ENCODE measurements around the gene AARS2.
A peak's percentile ranks its signal among the peaks of the same experiment; 100 is the strongest.

Gene AARS2

DNA sequence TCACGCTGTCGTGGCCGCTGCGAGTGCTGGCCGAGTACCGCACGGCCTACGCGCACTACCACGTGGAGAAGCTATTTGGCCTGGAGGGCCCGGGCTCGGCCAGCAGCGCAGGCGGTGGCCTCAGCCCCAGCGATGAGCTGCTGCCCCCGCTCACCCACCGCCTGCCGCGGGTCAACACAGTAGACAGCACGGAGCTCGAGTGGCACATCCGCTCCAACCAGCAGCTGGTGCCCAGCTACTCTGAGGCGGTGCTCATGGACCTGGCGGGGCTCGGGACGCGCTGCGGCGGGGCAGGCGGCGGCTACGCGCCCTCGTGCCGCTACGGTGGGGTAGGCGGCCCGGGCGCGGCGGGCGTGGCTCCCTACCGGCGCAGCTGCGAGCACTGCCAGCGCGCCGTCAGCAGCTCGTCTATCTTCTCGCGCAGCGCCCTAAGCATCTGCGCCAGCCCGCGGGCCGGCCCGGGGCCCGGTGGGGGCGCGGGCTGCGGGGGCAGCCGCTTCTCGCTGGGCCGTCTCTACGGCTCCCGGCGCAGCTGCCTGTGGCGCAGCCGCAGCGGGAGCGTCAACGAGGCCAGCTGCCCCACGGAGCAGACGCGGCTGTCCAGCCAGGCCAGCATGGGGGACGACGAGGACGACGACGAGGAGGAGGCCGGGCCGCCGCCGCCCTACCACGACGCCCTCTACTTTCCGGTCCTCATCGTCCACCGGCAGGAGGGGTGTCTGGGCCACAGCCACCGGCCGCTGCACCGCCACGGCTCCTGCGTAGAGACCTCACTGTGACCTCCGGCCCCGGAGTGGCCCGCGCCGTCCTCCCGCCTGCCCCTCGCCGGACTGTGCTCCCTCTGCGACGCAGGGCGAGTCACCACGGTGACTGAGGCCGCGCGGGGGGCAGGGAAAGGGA is 37.1 kb downstream of the AARS2 start:
- DNase-seq (ENCODE audit: low spot score): no peak

DNA sequence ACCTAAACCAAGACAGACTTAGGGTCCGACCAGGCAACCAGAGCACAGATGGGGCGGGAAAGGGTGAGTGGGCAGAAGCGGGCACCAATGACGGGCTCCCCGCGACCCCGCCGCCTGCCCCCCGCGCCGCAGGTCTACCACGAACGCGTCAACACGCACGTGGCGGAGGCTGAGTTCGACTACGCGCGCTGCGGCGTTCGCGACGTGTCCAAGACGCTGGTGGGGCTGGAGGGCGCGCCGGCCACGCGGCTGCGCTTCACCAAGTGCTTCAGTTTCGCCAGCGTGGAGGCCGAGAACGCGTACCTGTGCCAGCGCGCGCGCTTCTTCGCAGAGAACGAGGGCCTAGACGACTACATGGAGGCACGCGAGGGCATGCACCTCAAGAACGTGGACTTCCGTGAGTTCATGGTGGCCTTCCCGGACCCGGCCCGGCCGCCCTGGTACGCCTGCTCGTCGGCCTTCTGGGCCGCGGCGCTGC is 37.8 kb downstream of the AARS2 start:
- DNase-seq (ENCODE audit: low spot score): no peak

DNA sequence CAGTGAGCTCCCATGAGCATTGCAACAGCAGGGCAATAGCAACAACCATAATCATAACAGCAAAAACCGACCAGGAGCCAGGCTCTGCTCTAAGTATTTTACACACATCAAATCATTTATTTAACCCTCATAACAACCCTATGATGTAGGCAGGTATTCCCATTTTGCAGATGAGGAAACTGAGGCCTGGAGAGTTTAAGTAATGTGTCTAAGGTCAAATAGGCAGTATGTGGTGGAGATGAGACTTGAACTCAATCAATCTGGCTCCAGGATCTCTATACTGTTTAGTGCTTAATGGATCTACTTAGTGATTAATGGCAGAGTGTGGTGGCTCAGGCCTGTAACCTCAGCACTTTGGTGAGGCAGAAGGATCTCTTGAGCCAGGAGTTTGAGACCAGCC is 39.5 kb downstream of the AARS2 start:
- DNase-seq (ENCODE audit: low spot score): no peak

GRCh38 chr6:44272999-44273566 is 40.1 kb downstream of the AARS2 start:
- DNase-seq (ENCODE audit: low spot score): no peak

- DNase-seq (ENCODE audit: low spot score): no peak
Observed at GRCh38 chr6:44272529-44272928, 40.6 kb downstream of the AARS2 start.

DNA sequence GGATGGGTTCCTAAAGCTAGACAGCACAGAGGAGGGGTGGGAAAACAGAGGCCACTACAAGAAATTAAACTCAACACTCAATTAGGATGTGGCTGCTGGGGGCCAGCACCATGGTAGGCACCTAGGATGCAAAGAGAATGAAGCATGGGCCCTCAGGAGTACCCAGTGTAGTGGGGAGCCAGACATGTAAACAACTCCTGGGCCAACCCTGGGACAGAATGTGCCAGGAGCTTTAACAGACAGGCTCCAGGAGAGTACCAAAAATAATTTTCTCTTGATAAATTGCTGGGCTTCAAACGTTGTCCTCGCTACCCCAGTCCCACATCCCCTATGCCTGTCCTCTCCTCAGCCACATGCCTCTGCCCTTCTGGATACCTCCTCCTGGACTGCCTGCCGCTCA is 41.2 kb downstream of the AARS2 start:
- no peak for DNase-seq (ENCODE audit: low spot score)

DNA sequence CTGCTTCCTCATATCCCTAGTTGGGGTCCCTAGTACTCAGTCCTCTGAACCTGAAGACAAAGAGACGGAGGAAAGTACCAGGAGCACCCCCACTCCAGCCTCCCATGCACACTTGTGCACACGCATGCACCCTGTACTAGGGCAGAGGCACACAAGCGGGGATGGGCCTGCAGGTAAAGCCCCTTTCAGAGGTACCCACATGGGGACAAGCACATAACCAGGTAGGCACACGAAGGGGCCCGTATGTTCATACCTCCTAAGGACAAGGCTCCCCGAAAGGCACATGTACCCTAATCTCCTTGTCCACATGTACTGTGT is 41.8 kb downstream of the AARS2 start:
- no peak for DNase-seq (ENCODE audit: low spot score)

DNA sequence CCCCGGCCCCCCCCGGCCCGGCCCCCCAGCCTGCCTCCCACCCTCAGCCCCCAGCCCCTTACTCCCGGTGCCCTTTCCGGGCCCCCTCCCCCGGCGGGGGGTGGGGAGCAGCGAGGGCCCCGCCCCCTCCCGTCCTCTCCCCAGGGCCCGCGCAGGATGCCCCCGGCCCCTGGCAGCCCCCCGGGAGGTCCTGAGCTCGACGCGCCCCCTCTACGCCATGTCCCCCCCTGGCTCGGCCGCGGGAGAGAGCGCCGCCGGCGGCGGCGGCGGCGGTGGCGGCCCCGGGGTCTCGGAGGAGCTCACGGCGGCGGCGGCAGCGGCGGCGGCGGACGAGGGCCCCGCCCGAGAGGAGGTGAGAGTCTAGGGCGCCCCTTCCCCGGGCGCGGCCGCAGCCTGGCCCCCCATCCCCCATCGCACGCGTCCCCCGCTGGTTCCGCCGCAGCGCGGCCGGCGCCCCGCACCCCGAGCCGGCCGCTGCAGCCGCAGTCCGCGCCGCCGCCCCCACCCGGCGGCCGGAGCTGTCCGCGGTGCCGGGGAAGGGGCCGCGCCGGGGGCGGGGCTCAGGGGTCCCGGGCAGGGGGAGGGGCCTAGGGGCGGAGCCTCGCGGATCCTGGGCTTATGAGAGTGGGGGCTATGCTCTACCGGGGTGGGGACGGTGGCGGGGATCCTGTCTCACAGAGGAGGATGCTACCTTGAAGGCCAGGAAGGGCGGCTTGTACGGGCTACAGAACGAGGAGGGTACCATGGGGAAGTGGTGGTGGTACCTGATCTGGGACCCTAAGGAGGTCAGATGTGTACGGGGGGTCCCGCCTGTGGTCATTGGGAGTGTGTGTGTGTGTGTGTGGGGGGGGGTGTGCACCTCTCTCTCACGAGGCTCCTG is 42.4 kb downstream of the AARS2 start:
- no peak for DNase-seq (ENCODE audit: low spot score)

GRCh38 chr6:44269921-44270525 is 43.1 kb downstream of the AARS2 start, which contains the start of gene TMEM151B:
Gene TMEM151B (plus strand): TSS chr6:44270450. CDS start chr6:44270743, 293 bp downstream.
- no peak for DNase-seq (ENCODE audit: low spot score)

- peak; percentile 60 for DNase-seq (ENCODE audit: low spot score)
Observed at GRCh38 chr6:44269178-44269920, 43.8 kb downstream of the AARS2 start.

DNA sequence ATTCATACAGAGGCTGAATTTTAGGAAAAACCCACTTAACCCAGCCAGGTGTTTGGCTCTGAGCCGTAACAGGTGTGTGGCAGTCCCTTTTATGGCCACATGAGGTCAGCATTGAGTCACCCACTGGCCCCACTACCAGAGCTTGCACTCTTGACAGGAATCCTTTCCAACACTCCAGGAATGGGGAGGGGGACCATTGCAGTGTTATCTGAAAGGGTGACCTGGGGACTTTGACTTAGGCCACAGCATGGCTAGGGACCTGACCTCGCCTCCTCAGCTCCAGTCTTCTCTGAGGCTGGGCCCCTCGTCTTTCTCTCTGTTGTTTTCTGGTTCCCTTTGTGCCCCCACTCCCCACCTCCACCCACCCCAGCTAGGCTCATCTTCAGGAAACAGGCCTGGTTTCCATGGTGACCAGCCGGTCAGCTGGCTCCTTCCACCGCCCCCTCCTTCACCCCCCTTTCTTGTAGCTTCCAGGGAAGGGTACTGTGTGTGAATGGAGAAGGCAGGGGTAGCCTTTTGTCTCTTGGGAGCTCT is 45.0 kb downstream of the AARS2 start:
- DNase-seq (ENCODE audit: low spot score): peak; percentile 63

GRCh38 chr6:44267252-44267651 is 45.9 kb downstream of the AARS2 start:
- no peak for DNase-seq (ENCODE audit: low spot score)

DNA sequence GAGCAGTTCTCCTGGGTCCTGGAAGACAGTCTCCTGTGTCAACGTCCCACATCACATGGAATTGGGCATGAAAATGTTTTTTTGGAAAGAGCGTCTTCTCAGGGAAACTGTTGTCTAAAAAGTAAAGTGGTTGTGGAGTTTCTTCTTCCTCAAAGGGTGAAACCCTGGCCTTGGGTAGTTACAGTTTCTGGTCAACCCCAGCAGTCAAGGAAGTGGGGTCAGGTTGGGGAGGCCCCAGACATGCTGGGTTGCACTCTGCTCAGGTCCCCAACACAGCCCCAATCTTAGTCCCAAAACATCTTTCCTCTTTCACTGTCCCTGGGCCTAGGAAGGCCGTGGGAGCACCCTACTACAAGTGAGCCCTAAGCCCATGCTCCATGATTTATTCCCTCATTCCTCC is 46.8 kb downstream of the AARS2 start:
- DNase-seq (ENCODE audit: low spot score): no peak

DNA sequence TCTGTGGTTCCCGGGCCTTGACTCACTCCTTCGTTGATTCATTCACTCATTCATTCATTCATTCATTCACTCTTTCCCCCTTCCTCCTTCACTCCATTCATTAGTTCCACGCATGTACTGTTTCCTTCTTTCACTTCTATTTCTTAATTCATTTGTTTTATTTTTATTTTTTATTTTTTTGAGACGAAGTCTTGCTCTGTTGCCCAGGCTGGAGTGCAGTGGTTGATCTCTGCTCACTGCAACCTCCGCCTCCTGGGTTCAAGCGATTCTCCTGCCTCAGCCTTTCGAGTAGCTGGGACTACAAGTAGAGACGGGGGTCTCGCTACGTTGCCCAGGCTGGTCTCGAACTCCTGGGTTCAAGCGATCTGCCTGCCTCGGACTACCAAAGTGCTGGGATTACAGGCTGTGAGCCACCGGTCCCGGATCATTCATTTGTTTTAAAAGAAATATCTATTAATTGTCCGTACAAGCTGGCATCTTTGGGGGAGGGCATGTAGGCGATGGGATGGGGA is 47.4 kb downstream of the AARS2 start:
- DNase-seq (ENCODE audit: low spot score): no peak

- peak; percentile 96 for DNase-seq (ENCODE audit: low spot score)
Observed at GRCh38 chr6:44265007-44265721, 48.0 kb downstream of the AARS2 start, which contains the start of gene NFKBIE. Gene NFKBIE (minus strand): TSS chr6:44265551. CDS start chr6:44265346, 205 bp downstream.

GRCh38 chr6:44264154-44265006 is 48.8 kb downstream of the AARS2 start:
- peak; percentile 42 for DNase-seq (ENCODE audit: low spot score)

GRCh38 chr6:44263354-44264100 is 49.6 kb downstream of the AARS2 start:
- peak; percentile 82 for DNase-seq (ENCODE audit: low spot score)
